Skeletal muscle tissue (tissue), 4 donors: ENCODE measurements around the gene IRF7. TPM values are rescaled to one million over a fixed set of nuclear protein-coding genes. Genes with fewer than 3 reads are reported as not detected.

Source experiments
- H3K27ac ChIP-seq: one replicate; pipeline ENCODE4 v1.7.0; 2013; ENCODE audit warnings: mild to moderate bottlenecking, low read depth, low read length, inconsistent platforms
- H3K27me3 ChIP-seq, 3 donors: one replicate each; pipeline ENCODE4 v1.7.0; 2013; ENCODE audit warnings: low read length in 3 of 3; ENCODE audit not compliant: control insufficient read depth in 3 of 3, insufficient read depth in 3 of 3
- H3K36me3 ChIP-seq, 3 donors: one replicate each; pipeline ENCODE4 v1.7.0; 2013; ENCODE audit warnings: low read length in 3 of 3; ENCODE audit not compliant: control insufficient read depth in 3 of 3, insufficient read depth in 3 of 3
- H3K4me1 ChIP-seq, 3 donors: one replicate each; pipeline ENCODE4 v1.7.0; 2013; ENCODE audit warnings: low read length in 3 of 3, mild to moderate bottlenecking in 3 of 3; ENCODE audit not compliant: control insufficient read depth in 3 of 3, insufficient read depth in 3 of 3
- H3K4me3 ChIP-seq, 3 donors: one replicate each; pipeline ENCODE4 v1.7.0; 2013; ENCODE audit warnings: low read length in 3 of 3
- H3K9ac ChIP-seq, 3 donors: one replicate each; pipeline ENCODE4 v1.7.0; 2013; ENCODE audit warnings: low read length in 3 of 3, mild to moderate bottlenecking in 3 of 3, moderate library complexity in 2 of 3, low read depth in 1 of 3
- H3K9me3 ChIP-seq, 3 donors: one replicate each; pipeline ENCODE4 v1.7.0; 2013; ENCODE audit warnings: low read length in 3 of 3; ENCODE audit not compliant: control insufficient read depth in 3 of 3
- total RNA-seq: library from RNA; depleted of rRNA; stranded (reverse); fragments of >200 nt; gene quantifications from one replicate; pipeline ENCODE4 v1.2.3, GENCODE V29; 2014
- donor health status: Osteomylitis.

Gene IRF7
- total RNA-seq, 1 donor from 2014 or later = 6.8 TPM

DNA sequence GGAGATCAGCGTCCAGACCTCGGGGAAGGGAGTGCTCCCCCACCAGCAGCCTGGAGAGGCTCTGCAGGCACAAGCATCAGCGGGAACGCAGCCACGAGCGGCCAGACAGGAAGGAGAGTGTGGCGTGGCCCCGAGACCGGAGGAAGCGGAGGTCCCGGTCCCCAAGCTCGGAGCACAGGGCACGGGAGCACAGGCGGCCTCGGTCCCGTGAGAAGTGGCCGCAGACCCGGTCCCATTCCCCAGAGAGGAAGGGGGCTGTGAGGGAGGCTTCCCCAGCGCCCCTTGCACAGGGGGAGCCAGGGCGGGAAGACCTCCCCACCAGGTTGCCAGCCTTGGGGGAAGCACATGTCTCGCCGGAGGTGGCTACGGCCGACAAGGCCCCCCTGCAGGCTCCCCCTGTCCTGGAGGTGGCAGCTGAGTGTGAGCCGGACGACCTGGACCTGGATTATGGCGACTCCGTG is 6.9 kb downstream of the IRF7 start:
- Histone ChIP-seq H3K9me3 (no peaks in the 10 kb centered on the region), H3K36me3 (peaks cover 76 to 83% (median 79%) of the 10 kb centered on the region in 3 donors), H3K4me3 (no peak overlapping the region)

DNA sequence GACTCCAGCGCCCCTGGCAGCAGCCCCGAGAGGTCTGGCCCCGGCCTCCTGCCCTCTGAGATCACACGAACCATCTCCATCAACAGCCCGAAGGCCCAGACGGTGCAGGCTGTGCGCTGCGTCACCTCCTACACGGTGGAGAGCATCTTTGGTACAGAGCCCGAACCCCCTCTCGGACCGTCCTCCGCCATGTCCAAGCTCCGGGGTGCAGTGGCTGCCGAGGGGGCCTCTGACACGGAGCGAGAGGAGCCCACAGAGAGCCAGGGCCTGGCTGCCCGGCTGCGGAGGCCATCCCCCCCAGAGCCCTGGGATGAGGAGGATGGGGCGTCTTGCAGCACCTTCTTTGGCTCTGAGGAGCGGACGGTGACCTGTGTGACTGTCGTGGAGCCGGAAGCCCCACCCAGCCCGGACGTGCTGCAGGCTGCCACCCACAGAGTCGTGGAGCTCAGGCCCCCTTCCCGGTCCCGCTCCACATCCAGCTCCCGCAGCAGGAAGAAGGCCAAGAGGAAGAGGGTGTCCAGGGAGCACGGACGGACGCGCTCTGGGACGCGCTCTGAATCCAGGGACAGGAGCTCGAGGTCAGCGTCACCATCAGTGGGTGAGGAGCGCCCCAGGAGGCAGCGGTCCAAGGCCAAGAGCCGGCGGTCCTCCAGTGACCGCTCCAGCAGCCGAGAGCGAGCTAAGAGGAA is 7.6 kb downstream of the IRF7 start:
- no peak overlapping the region for H3K9ac ChIP-seq
- H3K4me3 ChIP-seq = no peak overlapping the region
- H3K9me3 ChIP-seq = no peaks in the 10 kb centered on the region
- no peak overlapping the region for H3K27ac ChIP-seq
- no peaks in the 10 kb centered on the region for H3K27me3 ChIP-seq
- peaks cover 14 to 18% (median 16%) of the 10 kb centered on the region in 3 donors for H3K4me1 ChIP-seq
- H3K36me3 ChIP-seq = peaks cover 78 to 83% (median 83%) of the 10 kb centered on the region in 3 donors

More for the DNA sequence above, 6.9 kb downstream of the IRF7 start:
- Histone ChIP-seq H3K9ac (no peak overlapping the region), H3K27ac (no peak overlapping the region), H3K4me1 (peaks cover 19 to 23% (median 21%) of the 10 kb centered on the region in 3 donors), H3K27me3 (no peaks in the 10 kb centered on the region)

DNA sequence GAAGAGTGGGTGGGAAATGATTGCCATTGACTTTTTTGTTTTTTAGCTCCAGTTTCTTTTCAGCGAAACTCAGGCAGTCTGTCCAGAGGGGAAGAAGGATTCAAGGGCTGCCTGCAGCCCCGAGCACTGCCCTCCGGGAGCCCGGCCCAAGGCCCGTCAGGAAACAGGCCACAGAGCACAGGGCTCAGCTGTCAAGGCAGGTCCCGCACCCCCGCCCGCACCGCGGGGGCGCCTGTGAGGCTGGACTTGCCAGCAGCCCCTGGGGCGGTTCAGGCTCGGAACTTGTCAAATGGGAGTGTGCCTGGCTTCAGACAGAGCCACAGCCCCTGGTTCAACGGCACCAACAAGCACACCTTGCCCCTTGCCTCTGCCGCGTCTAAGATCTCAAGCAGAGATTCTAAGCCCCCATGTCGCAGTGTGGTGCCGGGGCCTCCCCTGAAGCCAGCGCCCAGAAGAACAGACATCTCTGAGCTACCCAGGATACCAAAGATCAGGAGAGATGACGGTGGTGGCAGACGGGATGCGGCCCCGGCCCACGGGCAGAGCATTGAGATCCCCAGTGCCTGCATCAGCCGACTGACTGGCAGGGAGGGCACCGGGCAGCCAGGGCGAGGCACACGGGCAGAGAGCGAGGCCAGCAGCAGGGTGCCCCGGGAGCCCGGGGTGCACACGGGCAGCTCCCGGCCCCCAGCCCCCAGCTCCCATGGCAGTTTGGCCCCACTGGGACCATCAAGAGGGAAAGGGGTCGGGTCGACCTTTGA is 8.6 kb downstream of the IRF7 start:
- Histone ChIP-seq H3K4me1 (peaks cover 5 to 9% (median 7%) of the 10 kb centered on the region in 3 donors), H3K36me3 (peaks cover 77 to 81% (median 78%) of the 10 kb centered on the region in 3 donors), H3K27ac (no peak overlapping the region), H3K9ac (no peak overlapping the region), H3K27me3 (no peaks in the 10 kb centered on the region), H3K4me3 (no peak overlapping the region), H3K9me3 (no peaks in the 10 kb centered on the region)

GRCh38 chr11:606245-606644 is 9.5 kb downstream of the IRF7 start:
- Histone ChIP-seq H3K36me3 (peaks cover 78 to 84% (median 80%) of the 10 kb centered on the region in 3 donors), H3K9ac (peak overlapping the region in 1 of 3 donors; percentile 16)

DNA sequence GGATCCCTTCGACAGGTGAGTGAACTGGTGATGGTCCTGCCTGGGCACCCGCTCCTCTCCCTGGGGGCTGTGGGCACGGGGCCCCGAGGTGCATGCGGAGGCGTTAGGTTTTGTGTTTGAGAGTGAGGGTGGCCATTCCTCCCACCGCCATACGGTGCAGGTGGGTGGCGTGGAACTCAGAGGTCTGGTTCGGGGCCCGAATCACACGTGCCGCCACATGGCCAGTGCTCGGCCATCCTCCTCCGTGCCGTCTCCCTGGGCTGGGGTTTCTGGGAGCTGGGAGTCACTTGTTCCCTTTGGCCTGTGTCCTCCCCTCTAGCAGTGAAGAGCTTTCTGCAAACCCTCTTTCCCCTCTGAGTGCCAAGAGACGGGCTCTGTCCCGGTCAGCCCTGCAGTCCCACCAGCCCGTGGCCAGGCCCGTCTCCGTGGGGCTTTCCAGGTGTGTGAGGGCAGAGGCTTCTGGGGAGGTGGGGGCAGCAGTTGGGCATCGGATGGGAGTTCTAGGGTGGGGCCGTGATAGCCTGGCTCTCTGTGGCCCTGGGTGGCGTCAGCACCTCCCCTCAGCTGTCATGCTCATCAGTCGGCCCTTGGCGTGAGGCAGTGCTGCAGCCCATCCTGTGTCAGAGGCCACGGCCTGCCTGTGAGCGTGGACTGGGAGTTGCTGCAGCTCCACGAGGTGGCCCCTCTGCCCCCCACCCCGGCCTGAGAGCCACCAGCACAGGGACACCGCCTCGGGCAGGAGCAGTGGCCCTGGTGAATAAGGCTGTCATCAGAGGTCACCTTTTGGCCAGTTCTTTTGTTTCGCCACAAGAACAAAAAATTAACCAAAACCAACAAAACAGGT is 10.2 kb downstream of the IRF7 start:
- H3K4me1 ChIP-seq = no peaks in the 10 kb centered on the region
- no peaks in the 10 kb centered on the region for H3K27me3 ChIP-seq
- peaks cover 72 to 76% (median 73%) of the 10 kb centered on the region in 3 donors for H3K36me3 ChIP-seq
- H3K27ac ChIP-seq = no peak overlapping the region
- H3K9ac ChIP-seq = no peak overlapping the region
- H3K4me3 ChIP-seq = no peak overlapping the region
- no peaks in the 10 kb centered on the region for H3K9me3 ChIP-seq

More at GRCh38 chr11:606245-606644, 9.5 kb downstream of the IRF7 start:
- Histone ChIP-seq H3K27me3 (no peaks in the 10 kb centered on the region), H3K9me3 (no peaks in the 10 kb centered on the region), H3K4me1 (no peaks in the 10 kb centered on the region), H3K4me3 (no peak overlapping the region), H3K27ac (no peak overlapping the region)

- Histone ChIP-seq H3K27me3 (no peaks in the 10 kb centered on the region), H3K4me1 (no peaks in the 10 kb centered on the region), H3K9ac (no peak overlapping the region), H3K27ac (no peak overlapping the region), H3K9me3 (no peaks in the 10 kb centered on the region), H3K36me3 (peaks cover 63 to 72% (median 70%) of the 10 kb centered on the region in 3 donors), H3K4me3 (no peak overlapping the region)
Observed at GRCh38 chr11:603154-603553, 12.6 kb downstream of the IRF7 start.

DNA sequence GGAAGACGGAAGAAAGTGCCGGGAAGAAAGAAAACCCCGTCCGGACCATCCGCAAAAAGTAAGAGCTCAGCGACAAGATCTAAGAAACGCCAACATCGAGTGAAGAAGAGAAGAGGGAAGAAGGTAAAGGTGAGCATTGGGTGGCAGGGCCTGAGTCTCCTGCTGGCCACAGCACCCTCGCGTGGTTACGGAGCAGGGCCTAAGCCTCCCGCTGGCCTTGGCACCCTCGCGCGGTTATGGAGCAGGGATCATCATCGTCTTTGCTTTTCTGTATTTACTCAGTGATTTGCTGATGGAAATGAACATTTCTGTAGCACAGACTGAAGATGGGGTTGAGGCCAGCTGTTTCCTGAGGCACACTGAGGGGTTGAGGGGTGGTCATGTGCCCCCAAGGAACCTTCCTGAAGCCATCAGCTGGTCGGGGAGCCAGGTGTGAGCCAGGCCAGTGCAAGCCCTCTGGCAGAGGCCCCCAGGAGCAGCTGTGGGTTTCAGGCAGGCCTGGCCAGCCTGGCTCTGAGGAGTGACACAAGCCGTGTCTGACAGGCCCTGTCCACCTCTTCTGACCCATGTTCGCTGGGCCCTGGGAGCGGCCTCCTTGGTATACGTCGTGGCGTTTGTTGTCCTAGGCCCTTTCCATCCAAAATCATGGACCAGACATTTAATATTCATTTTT is 14.0 kb downstream of the IRF7 start:
- H3K27me3 ChIP-seq = no peaks in the 10 kb centered on the region

GRCh38 chr11:598005-598680 is 17.6 kb downstream of the IRF7 start:
- Histone ChIP-seq H3K9me3 (no peaks in the 10 kb centered on the region), H3K27ac (no peak overlapping the region), H3K9ac (no peak overlapping the region), H3K27me3 (no peaks in the 10 kb centered on the region), H3K4me1 (no peaks in the 10 kb centered on the region), H3K4me3 (no peak overlapping the region), H3K36me3 (peaks cover 58 to 66% (median 62%) of the 10 kb centered on the region in 3 donors)

More for the DNA sequence above, 14.0 kb downstream of the IRF7 start:
- H3K27ac ChIP-seq = no peak overlapping the region
- H3K9me3 ChIP-seq = no peaks in the 10 kb centered on the region
- H3K36me3 ChIP-seq = peaks cover 62 to 69% (median 64%) of the 10 kb centered on the region in 3 donors
- no peak overlapping the region for H3K4me3 ChIP-seq
- no peaks in the 10 kb centered on the region for H3K4me1 ChIP-seq
- no peak overlapping the region for H3K9ac ChIP-seq
